MCF 10A (cell line): ENCODE measurements around the gene TMEM175. TPM values are rescaled to one million over a fixed set of nuclear protein-coding genes. Genes with fewer than 3 reads are reported as not detected.

Experiments used
- BruUV-seq: library from RNA; stranded (reverse); fragments of 400-500 nt; replicated peaks from 2 replicates; lab custom pipeline; 2021; lab: Mats Ljungman, UMichigan
- CTCF ChIA-PET: fragments of 300-600 bp; sonication (Branson Sonifier 250); formaldehyde crosslinking; extraction: SDS; loops from one replicate; lab custom pipeline; 2021; ENCODE audit warnings: antibody characterized with exemption, inconsistent platforms; lab: Yijun Ruan, JAX
- POLR2A ChIA-PET: fragments of 300-600, 350-650 bp; sonication (Branson Sonifier 250); formaldehyde crosslinking; extraction: SDS; loops from one replicate; lab custom pipeline; 2020; ENCODE audit warnings: antibody characterized with exemption, inconsistent platforms; lab: Yijun Ruan, JAX
- DNase-seq: peaks from one replicate; pipeline ENCODE4 v3.0.0-alpha.2; 2018; ENCODE audit not compliant: unreplicated experiment
- H3K27ac Mint-ChIP-seq: one replicate; pipeline ENCODE4 v1.8.0; 2022; ENCODE audit warnings: mild to moderate bottlenecking, low read depth, mixed read lengths; ENCODE audit not compliant: unreplicated experiment
- H3K27me3 Mint-ChIP-seq: one replicate; pipeline ENCODE4 v1.8.0; 2022; ENCODE audit warnings: mixed read lengths; ENCODE audit not compliant: insufficient read depth, unreplicated experiment
- H3K36me3 Mint-ChIP-seq: one replicate; pipeline ENCODE4 v1.8.0; 2022; ENCODE audit warnings: mild to moderate bottlenecking, moderate library complexity, mixed read lengths; ENCODE audit not compliant: insufficient read depth, unreplicated experiment
- H3K4me1 Mint-ChIP-seq: one replicate; pipeline ENCODE4 v1.8.0; 2022; ENCODE audit warnings: mixed read lengths; ENCODE audit not compliant: insufficient read depth, unreplicated experiment
- H3K4me3 Mint-ChIP-seq: one replicate; pipeline ENCODE4 v1.8.0; 2022; ENCODE audit warnings: mild to moderate bottlenecking, moderate library complexity, mixed read lengths; ENCODE audit not compliant: unreplicated experiment
- H3K9me3 Mint-ChIP-seq: one replicate; pipeline ENCODE4 v1.8.0; 2022; ENCODE audit warnings: mixed read lengths; ENCODE audit not compliant: unreplicated experiment
- intact Hi-C: fragments of 100-400 bp; cut with micrococcal nuclease; formaldehyde crosslinking; loops from 2 replicates; pipeline ENCODE4 v1.14.1; 2022
- total RNA-seq: library from RNA; stranded (reverse); gene quantifications from 2 replicates; pipeline ENCODE4 v1.2.3, GENCODE V29; 2022
- TF ChIP-seq, protein P1 (sequence below): fragments of 200-600 bp; IDR thresholded peaks from one replicate; pipeline ENCODE4 v1.8.0; 2022; ENCODE audit warnings: antibody characterized with exemption, mild to moderate bottlenecking; ENCODE audit not compliant: unreplicated experiment

The TMEM175 gene
- total RNA-seq, 1 experiment from 2014 or later, result 28.9 TPM

- DNase-seq, result no peak
- POLR2A ChIA-PET, result no interaction called here
Measured at GRCh38 chr4:961351-962230, 29.3 kb downstream of the TMEM175 start.

DNA sequence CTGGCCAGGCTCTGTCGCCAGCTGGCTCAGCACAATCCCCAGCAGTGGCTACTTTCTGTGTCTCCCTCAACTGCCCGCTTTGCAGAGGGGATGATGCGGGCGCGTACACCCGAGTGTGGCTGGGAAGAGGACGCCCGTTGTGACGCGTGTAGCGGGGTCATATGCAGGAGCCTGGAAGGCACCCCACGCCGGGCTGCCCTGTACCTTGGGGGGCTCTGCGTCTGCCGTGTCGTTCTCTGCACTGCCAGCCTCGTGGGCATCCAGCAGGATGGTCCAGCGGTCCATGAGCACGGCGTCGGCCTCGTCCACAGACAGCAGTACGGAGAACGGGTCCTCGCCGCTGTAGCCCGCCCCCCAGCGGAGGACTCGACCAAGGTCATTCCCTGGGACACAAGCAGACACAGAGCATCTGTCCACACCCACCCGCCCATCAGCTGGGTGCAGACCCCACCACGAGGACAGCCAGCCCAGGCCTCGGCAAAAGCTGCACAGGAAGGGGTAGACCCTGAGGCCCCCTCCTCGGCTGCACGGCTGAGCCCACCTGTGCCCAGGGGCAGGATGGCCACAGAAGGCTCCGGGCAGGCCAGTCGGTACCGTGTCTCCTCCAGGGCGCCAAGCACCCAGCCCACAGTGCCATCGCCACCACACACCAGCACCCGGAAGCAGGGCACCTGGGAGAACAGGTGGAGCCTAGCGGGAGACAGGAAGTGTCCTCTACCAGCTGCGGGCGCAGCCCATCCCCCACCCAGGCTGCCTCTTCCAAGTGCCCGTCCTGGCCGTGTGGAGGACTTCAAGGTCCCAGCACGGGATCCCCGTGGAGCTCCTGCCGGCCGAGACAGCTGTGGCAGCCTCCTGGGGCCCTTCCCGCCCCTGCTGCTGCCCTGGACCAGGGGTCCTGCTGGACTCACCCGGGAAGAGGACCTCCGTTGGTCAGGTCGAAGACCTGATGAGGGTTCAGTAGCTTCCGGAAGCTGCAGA is 30.3 kb downstream of the TMEM175 start:
- intact Hi-C loops, result no loop called here
- DNase-seq, result no peak
- no TSS peak for BruUV-seq
- CTCF ChIA-PET, result interaction anchor here (0.8 kb wide), 1 partner anchor 220 kb away, joined by 5 read pairs; no protein-coding TSS in a partner anchor
- Mint-ChIP-seq H3K27me3 (no peaks in the 10 kb centered on the region), H3K27ac (no peak overlapping the region), H3K9me3 (no peaks in the 10 kb centered on the region), H3K4me1 (no peaks in the 10 kb centered on the region), H3K36me3 (peaks cover 31% of the 10 kb centered on the region), H3K4me3 (no peak overlapping the region)
- TF ChIP-seq, protein P1, sequence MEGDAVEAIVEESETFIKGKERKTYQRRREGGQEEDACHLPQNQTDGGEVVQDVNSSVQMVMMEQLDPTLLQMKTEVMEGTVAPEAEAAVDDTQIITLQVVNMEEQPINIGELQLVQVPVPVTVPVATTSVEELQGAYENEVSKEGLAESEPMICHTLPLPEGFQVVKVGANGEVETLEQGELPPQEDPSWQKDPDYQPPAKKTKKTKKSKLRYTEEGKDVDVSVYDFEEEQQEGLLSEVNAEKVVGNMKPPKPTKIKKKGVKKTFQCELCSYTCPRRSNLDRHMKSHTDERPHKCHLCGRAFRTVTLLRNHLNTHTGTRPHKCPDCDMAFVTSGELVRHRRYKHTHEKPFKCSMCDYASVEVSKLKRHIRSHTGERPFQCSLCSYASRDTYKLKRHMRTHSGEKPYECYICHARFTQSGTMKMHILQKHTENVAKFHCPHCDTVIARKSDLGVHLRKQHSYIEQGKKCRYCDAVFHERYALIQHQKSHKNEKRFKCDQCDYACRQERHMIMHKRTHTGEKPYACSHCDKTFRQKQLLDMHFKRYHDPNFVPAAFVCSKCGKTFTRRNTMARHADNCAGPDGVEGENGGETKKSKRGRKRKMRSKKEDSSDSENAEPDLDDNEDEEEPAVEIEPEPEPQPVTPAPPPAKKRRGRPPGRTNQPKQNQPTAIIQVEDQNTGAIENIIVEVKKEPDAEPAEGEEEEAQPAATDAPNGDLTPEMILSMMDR, result no peak
- POLR2A ChIA-PET, result no interaction called here

More at GRCh38 chr4:961351-962230, 29.3 kb downstream of the TMEM175 start:
- intact Hi-C loops, result no loop called here
- Mint-ChIP-seq H3K36me3 (peaks cover 31% of the 10 kb centered on the region), H3K27ac (no peak overlapping the region), H3K4me1 (no peaks in the 10 kb centered on the region), H3K9me3 (no peaks in the 10 kb centered on the region), H3K27me3 (no peaks in the 10 kb centered on the region), H3K4me3 (no peak overlapping the region)
- BruUV-seq, result no TSS peak
- TF ChIP-seq, protein P1, result no peak
- CTCF ChIA-PET, result no interaction called here

- no peak for DNase-seq
- no peak overlapping the region for H3K27ac Mint-ChIP-seq
- TF ChIP-seq, protein P1, result no peak
- no TSS peak for BruUV-seq
- no peaks in the 10 kb centered on the region for H3K27me3 Mint-ChIP-seq
- intact Hi-C loops, result no loop called here
- CTCF ChIA-PET, result interaction anchor here (0.8 kb wide), 1 partner anchor 221 kb away, joined by 5 read pairs; no protein-coding TSS in a partner anchor
- no peak overlapping the region for H3K4me3 Mint-ChIP-seq
- POLR2A ChIA-PET, result interaction anchor here (0.6 to 1.4 kb wide), 2 partner anchors 92 to 182 kb away, joined by 3 read pairs; no protein-coding TSS in a partner anchor
- no peaks in the 10 kb centered on the region for H3K4me1 Mint-ChIP-seq
- H3K36me3 Mint-ChIP-seq, result peaks cover 29% of the 10 kb centered on the region
- no peaks in the 10 kb centered on the region for H3K9me3 Mint-ChIP-seq
Measured at GRCh38 chr4:963276-964225, 31.3 kb downstream of the TMEM175 start.
